ENCODE measurements around the gene CCNL1.
"Not testable (repeated sequence)": the region's sequence is repeated elsewhere in the genome, so short reads cannot be mapped to it uniquely, and the experiment has no call there.

The CCNL1 gene

GRCh38 chr3:157103280-157103679, 56.7 kb downstream of the CCNL1 start:
- ATAC-seq (no peak), DNase-seq (no peak)

- DNase-seq, ATAC-seq: not testable (repeated sequence)
These were observed 57.4 kb downstream of the CCNL1 start for GRCh38 chr3:157102595-157102994.

GRCh38 chr3:157102098-157102497, 57.8 kb downstream of the CCNL1 start:
- ATAC-seq (no peak), DNase-seq (no peak)

- ATAC-seq: no peak
These were observed 58.5 kb downstream of the CCNL1 start for GRCh38 chr3:157101486-157101885.

GRCh38 chr3:157100608-157101396, 59.1 kb downstream of the CCNL1 start:
- DNase-seq (no peak), ATAC-seq (no peak)

More at GRCh38 chr3:157101486-157101885, 58.5 kb downstream of the CCNL1 start:
- DNase-seq: no peak

GRCh38 chr3:157100096-157100477, 59.9 kb downstream of the CCNL1 start:
- ATAC-seq (peak; percentile 65), DNase-seq (no peak)

GRCh38 chr3:157099326-157100095, 60.4 kb downstream of the CCNL1 start:
- DNase-seq (no peak), ATAC-seq (no peak)

- no peak for ATAC-seq
- no peak for DNase-seq
These were observed 61.1 kb downstream of the CCNL1 start for GRCh38 chr3:157098823-157099185.

GRCh38 chr3:157098121-157098822, 61.7 kb downstream of the CCNL1 start:
- no peak for DNase-seq
- ATAC-seq: no peak

All from stimulated activated naive CD8-positive, alpha-beta T cell treated with anti-CD3 and anti-CD28 coated beads, Interleukin-15, Interleukin-2, amounts not matched to agents 100 U/mL and 50 U/mL, for 24 hours (primary cell).